HL-60/S4 (cell line): ENCODE measurements around the gene CLTCL1.
"Not testable (repeated sequence)": the region's sequence is repeated elsewhere in the genome, so short reads cannot be mapped to it uniquely, and the experiment has no call there.

Experiments used
- in situ Hi-C: fragments of 300-500 bp; cut with MboI; formaldehyde crosslinking; loops from 2 replicates; pipeline ENCODE4 v1.14.3; 2022; ENCODE audit warnings: low sequenced_read_pairs

Gene CLTCL1

DNA sequence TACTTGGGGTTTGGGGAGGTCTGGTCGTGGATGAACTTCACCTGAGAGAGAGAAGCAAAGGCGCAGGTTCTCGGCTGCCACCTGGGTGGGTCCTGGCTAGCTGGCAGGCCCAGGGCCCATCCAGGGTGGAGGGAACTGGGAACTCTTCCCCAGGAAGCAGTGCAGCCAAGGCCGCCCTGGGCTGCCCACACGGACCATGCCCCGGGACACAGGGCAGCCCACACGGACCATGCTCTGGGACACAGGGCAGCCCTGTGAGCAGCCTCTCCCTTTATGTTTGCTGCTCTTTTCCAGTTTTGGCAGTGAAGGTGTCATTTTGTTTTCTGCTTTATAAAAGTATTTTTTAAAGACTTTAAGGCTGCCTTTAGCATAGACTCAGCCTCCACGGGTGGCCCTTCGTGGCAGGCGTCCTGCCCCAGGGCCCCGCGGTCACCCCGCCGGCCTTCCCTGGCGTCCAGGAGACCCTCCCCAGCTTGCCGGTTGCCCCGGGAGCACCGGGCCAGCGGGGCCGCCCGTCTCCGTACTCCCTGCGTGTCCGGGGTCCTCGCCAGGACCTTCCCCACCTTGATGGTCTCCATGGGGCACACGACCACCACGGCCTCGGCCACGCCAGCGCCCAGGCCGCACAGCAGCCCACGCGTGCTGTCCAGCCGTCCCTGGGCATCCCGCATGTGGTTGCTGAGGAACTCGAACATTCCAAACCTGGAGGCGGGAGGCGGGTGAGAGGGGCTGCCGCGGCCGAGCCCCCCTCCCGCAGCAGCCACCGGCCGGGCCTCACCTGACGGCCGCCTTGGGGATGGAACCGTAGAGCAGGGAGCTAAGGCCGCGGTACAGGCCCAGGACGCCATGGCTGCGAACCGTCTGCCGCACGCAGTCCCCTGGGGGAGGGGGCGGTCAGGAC, 114.1 kb downstream of the CLTCL1 start:
- in situ Hi-C loops: no loop called here

DNA sequence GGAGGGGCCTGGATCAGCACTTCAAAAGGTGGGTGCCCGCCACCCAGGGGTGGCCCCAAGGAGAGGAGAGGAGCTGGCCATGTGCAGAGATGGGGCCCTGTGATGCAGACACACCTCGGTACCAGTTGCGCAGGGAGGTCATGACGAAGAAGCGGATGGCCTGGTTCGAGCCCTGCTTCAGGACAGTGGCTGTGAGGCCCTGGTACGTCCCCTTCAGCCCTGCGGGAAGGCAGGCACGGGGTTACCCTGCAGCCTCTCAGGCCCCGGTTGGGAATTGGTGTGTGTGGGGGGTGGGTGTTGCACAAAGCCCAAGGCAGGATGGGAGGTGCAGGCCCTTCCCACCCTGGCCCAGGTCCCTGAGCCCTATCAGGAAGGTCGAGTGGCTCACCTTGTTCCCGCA, 114.8 kb downstream of the CLTCL1 start:
- in situ Hi-C loops: no loop called here

DNA sequence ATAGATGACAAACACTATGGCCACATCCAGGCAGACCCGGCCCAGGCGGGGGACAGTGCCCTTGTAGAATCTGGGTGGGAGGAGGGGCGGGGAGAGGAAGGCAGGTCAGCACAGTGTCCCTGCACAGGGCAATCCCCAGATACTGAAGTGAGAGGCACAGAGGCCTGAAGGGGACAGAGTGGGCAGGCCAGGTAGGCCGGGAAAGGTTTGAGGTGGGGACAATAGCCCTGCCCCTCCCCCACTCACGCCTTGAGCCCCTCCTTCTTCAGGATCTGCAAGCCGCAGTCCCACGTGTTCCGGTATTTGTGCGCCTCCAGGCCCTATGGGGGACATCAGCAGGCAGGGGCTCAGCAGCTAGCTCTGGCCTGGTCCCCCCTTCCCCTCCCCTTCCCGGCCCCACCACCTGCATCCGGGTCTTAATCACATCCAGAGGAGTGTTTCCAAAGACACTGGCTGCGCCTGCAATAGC, 115.3 kb downstream of the CLTCL1 start:
- in situ Hi-C loops: no loop called here

DNA sequence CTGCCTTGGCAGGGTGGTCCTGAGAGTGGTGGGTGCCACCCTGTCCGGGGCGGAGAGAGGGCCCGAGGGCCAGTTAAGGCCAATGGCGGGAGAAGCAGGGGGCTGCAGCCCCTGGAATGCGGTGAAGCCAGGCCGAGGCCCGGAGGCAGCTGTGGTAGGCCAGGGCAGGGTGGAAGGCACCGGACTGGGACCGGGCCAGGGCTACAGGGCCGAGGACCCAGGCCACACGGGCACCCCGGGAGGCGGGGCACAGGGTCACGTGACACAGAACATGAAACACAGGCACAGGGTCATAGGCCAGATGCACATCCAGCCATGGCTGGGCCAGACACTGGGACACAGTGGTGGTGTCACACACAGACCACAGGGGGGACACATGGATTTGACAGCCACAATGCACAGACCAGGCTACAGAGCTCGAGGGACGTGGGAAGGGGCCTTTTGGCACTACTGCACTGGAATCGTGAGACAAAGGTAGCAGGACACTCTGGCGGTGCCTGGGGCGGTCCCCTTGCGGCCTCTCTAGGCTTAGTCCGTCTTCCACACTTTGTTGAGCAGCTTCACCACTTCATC, 115.8 kb downstream of the CLTCL1 start:
- in situ Hi-C loops: no loop called here

DNA sequence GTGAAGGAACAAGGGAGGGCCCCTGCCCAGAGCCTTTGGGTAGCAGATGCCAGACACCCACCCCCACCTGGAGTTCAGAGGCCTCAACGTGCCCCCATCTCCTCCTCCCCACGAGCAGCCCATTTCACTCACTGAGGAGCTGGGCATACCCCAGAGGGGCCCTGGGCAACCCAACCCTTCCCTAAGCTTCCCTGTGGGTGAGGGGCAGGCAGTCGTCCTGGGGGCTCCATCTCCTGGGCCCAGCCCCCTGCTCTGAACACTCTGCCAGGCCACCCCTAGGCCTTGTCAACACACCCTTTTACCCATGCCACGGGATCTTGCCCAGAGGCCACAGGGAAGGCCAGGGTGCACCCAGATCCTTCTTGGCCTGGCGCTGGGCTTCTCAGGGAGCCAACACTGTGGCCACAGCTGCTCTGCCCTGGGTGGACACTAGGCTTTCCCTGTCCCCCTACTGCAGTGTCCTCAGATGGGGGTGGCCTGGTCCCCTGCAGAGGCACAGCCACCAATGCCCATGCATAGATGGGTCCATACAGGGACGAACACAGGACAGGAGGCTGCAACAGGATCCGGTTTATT, 116.4 kb downstream of the CLTCL1 start:
- in situ Hi-C loops: no loop called here

DNA sequence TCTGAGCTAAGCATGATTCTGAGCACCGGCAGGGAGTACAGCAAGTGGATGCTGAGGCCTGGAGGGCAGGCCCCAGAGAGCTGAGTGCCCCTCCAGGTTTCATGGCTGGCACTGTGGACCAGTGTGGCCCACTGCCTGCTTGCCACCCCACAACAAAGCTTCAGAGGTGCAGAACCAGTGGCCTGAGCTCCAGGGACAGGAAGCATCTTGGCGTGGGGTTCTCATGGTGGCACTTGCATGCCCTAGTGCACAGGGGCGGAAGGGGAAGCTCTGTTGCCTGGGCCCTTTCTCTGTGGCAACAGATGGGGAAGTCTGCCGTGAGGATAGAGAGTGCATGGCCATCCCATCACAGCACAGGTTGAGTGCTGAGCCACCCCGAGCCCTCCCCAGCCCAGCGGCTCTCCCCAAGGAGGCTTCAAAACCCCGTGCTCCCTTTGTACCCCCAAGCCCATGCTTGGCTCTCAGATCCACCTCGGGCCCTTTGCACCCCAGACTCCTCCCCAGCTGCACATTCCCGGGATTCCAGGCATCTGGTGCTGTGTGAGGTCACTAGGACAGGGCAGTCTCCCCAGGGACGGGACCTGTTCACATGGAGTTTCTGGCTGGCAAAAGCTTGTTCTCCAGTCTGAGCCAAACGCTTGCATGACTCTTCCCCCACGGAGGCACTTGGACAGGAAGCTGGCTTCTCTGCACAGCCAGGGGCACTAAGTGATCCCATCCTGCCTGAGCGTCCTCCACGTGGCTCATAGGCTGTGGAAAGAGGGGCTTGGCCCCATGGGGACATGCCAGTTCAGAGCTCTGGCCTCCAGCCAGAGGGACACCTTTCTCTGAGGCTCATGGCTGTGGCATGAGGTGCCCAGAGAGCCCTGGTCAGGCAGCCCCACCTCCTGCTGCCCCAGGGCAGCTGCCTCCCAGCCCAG, 117.2 kb downstream of the CLTCL1 start:
- in situ Hi-C loops: no loop called here

DNA sequence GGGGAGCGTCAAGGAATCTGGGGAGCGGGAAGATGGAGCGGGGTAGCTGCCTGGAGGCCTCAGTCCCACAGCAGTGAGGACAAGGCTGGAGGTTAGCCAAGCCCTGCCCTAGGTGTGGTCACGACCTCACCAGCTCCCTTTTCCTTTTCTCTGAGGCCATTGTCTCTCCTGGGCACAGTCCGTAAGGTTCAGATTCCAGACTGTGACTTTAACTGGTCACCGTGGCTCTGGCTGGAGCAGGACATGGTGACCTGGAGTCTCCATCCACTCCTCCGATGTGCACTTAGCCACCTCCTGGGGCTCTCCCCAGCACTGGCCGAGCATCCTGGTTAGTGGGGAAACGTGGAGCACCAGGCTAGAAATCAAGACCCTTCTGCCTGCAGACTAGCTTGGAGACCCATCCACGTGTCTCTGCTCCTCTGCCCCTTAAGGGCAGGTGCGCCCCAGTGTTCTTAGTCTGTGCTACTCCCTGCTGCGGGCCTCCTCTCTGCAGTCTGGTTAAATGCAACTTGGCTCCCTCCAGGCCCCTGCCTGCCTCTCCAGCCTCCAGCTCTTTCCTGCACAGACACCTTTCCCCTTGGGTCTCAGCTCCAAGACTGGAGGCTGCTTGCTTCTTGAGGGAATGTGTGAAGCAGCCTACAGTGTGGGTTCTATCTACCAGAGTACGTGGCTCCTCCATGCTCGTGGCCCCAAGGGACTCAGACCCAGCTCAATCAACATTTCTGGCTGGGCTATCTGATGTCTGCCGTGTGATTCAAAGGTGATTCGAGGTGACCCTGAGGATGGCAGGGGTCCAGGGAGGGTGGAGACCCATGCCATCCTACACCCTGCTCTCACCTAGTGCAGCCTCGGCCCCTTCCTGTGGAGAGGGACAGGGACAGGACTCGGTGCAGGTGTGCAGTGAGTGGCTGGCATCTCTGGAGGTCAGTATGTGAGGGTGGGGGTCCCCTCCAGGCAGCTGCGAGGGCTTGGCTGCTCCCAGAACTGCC, 118.2 kb downstream of the CLTCL1 start:
- in situ Hi-C loops: no loop called here

DNA sequence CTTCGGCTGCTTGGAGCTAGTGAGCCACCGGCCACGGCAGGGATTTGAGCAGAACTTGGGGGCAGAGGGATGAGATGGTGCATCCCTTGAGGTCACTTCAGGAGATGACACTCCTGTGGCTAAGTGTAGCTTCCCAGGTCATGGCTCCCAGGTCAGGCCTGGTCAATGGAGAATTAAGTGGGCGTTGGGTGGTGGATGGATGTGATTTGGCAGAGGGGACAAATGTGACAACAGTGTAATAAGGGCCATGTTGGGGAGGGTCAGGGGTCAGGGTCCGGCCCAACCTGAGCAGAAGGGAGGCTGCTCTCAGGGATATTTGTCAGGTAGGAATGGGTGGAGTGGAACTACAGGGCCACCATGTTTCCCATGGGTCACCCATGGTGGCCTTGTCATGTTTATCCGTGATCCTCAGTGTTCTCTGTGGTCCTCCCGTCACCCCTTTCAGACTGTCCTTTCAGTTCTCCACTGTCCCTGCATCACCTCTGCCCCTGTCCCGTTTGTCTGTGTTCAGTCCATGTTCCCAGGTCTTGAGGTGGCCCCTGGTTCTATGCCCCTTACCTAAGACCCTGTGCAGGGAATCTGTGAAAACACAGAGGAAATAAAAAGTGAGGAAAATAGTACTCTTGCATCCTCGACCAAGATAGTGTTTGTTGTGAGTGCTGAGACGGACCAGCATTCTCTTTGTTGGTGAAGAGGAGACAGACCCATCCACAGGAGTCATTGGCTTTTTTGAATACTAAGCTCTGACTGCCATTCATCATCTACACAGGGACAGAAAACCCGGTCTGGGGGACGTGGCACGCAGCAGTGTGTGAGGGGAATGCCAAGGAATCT, 119.1 kb downstream of the CLTCL1 start:
- in situ Hi-C loops: no loop called here

DNA sequence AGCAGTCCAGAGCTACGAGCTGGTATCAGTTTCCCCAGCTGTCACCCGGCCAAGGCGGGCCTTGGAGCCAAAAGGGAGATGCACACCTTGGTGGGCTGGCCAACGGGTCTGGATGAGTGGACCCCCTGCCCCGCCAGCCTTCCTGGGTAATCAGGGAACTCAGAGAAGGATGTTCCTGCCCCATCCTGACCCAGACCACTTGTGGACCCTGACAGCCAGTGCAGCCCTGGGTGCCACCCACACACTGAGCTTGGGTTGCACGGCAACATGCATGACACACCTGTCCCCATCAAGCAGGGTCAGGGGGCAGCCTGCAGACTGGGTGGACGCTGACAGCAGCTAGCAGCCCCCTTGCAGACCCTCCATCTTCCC, 121.6 kb downstream of the CLTCL1 start:
- in situ Hi-C loops: no loop called here

DNA sequence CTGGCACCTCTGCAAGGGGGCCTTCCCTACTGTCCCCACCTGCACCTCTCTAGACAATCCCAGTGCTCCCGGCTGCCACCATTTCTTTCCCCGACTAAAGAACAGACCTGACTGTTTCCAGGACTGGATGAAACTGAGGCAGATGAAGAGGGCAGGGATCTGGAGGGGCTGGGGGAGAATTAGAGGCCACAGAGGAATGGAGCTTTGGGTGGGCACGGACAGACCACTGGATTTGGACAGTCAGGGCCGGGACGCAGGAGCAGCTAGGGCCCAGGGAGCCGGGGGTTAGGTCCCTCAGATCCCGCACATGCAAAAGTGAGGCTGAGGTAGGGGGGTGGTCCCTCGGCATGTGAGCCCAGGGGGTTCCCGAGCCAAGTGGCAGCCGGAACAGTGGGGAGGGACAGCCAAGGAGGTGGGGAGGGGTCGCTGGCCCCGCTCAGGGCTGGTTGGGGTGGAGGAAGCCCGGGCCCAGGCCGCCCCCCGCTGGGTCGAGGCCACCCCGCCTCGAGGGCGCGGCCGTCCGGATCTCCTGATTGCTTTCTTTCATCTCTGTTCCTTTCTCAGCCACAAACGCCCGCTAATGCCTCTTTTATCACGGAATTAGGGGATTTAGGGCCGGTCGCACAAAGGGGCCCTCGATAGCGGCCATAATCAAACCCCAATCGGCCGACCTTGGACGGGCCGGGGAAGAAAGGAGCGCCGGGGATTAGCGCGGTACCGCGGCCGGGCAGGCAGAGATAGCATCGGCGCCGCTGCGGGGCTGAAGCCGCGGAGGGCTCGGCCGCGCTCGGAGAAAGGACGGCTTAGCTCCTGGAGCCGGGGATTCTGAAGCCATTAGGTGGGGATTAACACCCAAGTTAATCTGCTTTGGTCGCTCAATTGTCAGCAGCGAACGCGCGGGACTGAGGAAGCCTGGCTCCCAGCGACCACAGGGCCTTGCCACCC, 122.2 kb downstream of the CLTCL1 start:
- in situ Hi-C loops: no loop called here

DNA sequence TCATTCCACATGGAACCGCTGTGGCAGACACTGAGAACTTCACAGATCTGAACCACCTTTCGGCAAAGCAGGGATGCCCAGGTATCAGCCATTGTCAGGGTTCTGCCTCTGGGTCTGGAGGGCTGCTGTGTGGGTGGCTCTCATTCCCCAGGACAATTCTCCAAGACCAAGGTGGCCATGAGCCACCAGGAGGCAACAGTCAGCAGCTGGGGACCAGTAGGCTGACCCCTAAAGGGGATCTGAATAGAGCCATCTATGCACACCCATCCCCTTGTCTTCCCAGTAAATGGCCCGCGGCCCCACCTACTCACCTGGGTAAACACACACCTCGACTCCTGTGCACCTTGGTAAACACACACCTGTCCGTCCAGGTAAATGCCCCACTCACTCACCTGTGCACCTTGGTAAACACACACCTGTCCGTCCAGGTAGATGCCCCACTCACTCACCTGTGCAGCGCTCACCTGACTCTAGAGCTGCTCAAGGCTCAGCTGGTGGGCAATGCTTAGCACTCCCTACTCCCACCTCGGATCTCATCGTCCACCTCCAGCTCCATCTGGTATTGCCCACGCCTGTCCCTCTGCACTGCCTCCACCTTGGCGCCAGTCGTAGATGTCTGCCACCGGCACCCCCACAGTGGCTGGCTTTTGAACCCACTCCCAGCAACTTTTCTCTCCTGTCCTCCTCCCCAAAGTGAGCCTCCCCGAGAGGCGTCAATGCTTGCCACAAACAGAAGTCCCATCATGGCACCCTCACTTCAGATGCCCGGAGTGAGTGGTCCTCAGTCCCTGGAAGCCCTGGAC, 123.2 kb downstream of the CLTCL1 start:
- in situ Hi-C loops: no loop called here

DNA sequence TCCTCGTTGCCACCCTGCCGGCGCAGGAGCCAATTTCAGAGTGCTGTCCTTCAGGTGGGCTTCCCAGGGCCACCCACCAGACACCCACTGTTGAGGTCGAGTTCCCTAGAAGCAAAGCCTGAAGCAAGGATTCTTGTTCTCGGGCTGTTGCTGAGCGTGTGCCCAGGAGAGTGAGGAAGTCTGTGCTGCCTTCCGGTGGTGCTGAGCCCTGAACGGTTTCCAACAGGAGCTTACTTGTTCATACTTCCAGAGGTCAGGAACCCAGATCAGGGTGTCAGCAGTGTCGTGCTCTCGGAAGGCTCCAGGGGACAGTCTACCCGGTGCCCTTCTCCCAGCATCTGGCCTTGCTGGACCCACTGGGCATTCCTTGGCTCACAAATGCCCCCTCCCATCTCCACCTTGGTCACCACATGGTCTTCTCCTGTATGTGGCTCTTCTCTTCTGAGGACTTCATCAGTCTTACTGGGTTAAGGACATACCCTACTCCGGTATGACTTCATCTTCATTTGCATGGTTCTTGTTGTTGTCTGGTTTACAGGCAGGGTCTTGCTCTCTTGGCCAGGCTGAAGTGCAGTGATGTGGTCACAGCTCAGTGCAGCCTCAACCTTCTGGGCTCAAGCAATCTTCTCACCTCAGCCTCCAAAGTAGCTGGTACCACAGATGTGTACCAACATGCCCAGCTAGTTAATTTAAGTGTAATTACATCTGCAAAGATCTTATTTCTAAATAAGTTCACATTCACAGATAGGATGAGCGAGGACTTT, 124.2 kb downstream of the CLTCL1 start:
- in situ Hi-C loops: no loop called here

DNA sequence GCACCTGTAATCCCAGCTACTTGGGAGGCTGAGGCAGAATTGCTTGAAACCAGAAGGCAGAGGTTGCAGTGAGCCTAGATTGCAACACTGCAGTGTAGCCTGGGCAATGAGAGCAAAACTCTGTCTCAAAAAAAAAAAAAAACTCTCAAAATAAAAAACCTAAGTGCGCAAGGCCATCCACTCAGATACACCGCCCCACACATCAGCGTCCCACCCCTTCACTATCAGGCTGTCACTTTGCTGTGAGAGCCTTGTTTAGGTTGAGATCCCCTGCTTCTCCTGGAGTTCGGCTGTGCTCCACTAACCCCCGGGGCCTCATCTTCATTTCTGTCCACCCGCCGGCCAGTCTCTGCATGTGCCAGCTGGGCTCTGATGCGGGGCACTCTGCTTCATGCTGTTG, 125.1 kb downstream of the CLTCL1 start:
- in situ Hi-C loops: no loop called here

DNA sequence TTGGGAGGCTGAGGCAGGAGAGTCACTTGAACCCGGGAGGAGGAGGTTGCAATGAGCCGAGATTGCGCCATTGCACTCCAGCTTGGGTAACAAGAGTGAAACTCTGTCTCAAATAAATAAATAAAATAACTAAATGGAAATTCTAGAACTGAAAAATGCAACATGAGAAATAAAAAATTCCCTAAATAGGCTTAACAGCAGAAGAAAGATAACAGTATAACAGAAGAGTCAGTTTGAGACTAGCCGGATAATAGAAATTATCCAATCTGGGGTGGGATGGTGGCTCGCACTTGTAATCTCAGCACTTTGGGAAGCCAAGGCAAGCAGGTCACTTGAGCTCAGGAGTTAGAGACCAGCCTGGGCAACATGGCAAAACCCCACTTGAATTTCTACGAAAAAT, 127.1 kb downstream of the CLTCL1 start:
- in situ Hi-C loops: no loop called here

DNA sequence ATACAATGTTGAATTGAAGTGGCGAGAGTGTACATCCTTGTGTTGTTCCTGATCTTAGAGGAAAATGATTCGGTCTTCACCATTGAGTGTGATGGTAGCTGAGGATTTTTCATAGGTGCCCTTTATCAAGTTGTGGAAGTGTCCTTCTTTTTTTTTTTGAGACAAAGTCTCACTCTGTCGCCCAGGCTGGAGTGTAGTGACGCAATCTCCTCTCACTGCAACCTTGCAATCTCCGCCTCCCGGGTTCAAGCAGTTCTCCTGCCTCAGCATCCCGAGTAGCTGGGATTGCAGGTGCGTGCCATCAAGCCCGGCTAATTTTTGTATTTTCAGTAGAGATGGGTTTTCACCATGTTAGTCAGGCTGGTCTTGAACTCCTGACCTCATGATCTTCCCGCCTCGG, 132.9 kb downstream of the CLTCL1 start:
- in situ Hi-C loops: not testable (repeated sequence)

DNA sequence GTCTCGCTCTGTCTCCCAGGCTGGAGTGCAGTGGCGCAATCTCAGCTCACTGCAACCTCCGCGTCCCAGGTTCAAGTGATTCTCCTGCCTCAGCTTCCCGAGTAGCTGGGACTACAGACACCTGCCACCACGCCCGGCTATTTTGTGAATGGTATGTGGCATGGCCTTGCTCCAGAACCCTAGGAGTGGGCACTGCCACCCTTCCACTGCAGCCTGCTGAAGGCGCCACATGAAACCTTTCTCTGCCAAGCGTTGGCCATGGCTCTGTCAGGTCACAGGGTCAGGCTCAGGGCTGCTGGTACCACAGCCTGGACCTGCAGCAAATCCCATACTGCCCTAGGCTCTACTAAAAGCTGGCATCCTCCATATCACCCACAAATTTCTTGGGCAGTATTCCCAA, 135.4 kb downstream of the CLTCL1 start:
- in situ Hi-C loops: not testable (repeated sequence)
